ENCODE results near the gene RBM24. TPM values are rescaled to one million over a fixed set of nuclear protein-coding genes. Genes with fewer than 3 reads are reported as not detected.
A peak's percentile ranks its signal among the peaks of the same experiment; 100 is the strongest.

RBM24 gene
- total and polyA plus RNA-seq, 2 of the 4 experiments (the other 2 are of a cell fraction), result 4.1 to 6.6 TPM

DNA sequence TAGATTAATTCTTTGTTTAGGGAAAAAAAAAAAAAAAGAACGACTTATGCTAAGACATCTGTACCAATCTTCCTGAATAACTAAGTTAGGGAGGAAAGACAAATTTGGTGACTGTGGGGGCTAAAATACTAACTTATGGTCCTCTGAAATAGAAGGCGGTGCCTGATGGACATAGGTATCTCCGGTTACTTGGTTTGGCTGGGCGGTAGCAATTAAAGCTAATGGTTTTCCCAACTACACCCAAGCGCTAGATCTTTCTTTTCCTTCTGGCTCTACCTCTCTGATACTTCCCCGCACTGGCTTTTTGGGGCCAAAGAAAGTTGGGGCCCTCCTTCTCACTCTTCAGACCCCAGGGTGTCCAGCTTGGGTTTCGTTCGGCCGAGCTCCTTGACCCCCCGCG is 1.0 kb upstream of the RBM24 start:
- CTCF ChIA-PET, result interaction anchor here (0.5 to 0.7 kb wide), 2 partner anchors 111 to 309 kb away, joined by 3 read pairs; no protein-coding TSS in a partner anchor
- Histone ChIP-seq H2BK15ac (ENCODE audit: low read depth, low read length) (0 out of 3 replicates have a peak overlapping the region, but pooled peaks have one; percentile 26), H3K27me3 (ENCODE audit: control insufficient read depth, insufficient read depth, low read length) (no peaks in the 10 kb centered on the region), H3K9me3 (ENCODE audit: control insufficient read depth, insufficient read depth, low read length) (no peaks in the 10 kb centered on the region), H2AK5ac (ENCODE audit: low read depth, low read length) (0 out of 2 replicates have a peak overlapping the region, but pooled peaks have one; percentile 6), H3K27ac (ENCODE audit: insufficient read depth, low read length) (no peak overlapping the region; the same call in 1 of the 2 replicates), H2AK9ac (replicated peaks; ENCODE audit: low read depth, low read length, poor library complexity) (peak overlapping the region; percentile 17), H3K14ac (replicated peaks; ENCODE audit: low read depth, low read length) (no peak overlapping the region), H2BK120ac (ENCODE audit: low read depth, low read length) (peak overlapping the region; percentile 73), H3K4me3 (ENCODE audit: insufficient read depth, low read depth, low read length) (no peak overlapping the region), H3K4ac (ENCODE audit: low read depth, low read length) (peak overlapping the region; percentile 58; the same call in 1 of the 2 replicates), H3K79me1 (ENCODE audit: low read depth in 1 of 2, low read length in 2 of 2) (peaks cover 5 to 26% of the 10 kb centered on the region in 2 experiments; a peak in 3 of 4 replicates), H4K91ac (ENCODE audit: insufficient read depth, low read depth, low read length) (peak overlapping the region; percentile 28; the same call in 1 of the 2 replicates), H3K4me1 (ENCODE audit: control insufficient read depth, insufficient read depth, low read length) (peaks cover 16% of the 10 kb centered on the region), H3K18ac (ENCODE audit: low read depth, low read length) (no peak overlapping the region), H2BK20ac (ENCODE audit: low read depth, low read length) (peak overlapping the region; percentile 17; the same call in 1 of the 2 replicates), H3K9ac (ENCODE audit: low read depth, low read length) (no peak overlapping the region), H3K56ac (ENCODE audit: extremely low read depth, insufficient read depth, low read length) (no peak overlapping the region), H4K20me1 (ENCODE audit: insufficient read depth, low read length) (no peaks in the 10 kb centered on the region), H2AFZ (replicated peaks; ENCODE audit: low read length, poor library complexity) (peak overlapping the region; percentile 91), H2BK5ac (ENCODE audit: low read depth, low read length, poor library complexity, severe bottlenecking) (no peak overlapping the region), H3K23ac (ENCODE audit: low read depth, low read length) (peak overlapping the region; percentile 49; the same call in 1 of the 2 replicates), H3K4me2 (ENCODE audit: low read depth, low read length) (no peak overlapping the region), H3K9me1 (ENCODE audit: insufficient read depth, low read length) (peaks cover 8% of the 10 kb centered on the region; the same call in 1 of the 2 replicates), H3K36me3 (ENCODE audit: control insufficient read depth, insufficient read depth, low read length) (no peaks in the 10 kb centered on the region), H4K8ac (ENCODE audit: low read depth in 2 of 2, low read length in 2 of 2) (peak overlapping the region; percentile 29 to 39; a peak in 2 of 4 replicates), H4K5ac (ENCODE audit: low read depth, low read length) (peak overlapping the region; percentile 31; the same call in 1 of the 2 replicates)
- WGBS, 2 experiments (ENCODE audit: extremely low coverage in 2 of 2, insufficient read length in 1 of 2), result 45% methylated on average over 4 of the region's 11 CpGs; no CpG with 5 or more reads in 1 of the 2 experiments
- intact Hi-C loops (cut with micrococcal nuclease) (loop anchor here (1.0 kb wide), 1 partner anchor 114 kb away; no protein-coding TSS in a partner anchor), in situ Hi-C loops (cut with MboI; ENCODE audit: low sequenced_read_pairs) (loop anchor here (10.0 kb wide), 1 partner anchor 305 kb away; no protein-coding TSS in a partner anchor), dilution Hi-C loops (cut with HindIII; ENCODE audit: low sequenced_read_pairs, unreplicated experiment) (no loop called here)
- POLR2A ChIA-PET (ENCODE audit: unreplicated experiment), result no interaction called here
- DNase-seq (no peak), ATAC-seq (ENCODE audit: low read depth) (no peak)
- BruUV-seq (replicated peaks), result no TSS peak
- no peak for TF ChIP-seq SMC3 (IDR thresholded peaks at IDR 0.05; ENCODE audit: low read depth, low read length)
- TF ChIP-seq, protein P1, sequence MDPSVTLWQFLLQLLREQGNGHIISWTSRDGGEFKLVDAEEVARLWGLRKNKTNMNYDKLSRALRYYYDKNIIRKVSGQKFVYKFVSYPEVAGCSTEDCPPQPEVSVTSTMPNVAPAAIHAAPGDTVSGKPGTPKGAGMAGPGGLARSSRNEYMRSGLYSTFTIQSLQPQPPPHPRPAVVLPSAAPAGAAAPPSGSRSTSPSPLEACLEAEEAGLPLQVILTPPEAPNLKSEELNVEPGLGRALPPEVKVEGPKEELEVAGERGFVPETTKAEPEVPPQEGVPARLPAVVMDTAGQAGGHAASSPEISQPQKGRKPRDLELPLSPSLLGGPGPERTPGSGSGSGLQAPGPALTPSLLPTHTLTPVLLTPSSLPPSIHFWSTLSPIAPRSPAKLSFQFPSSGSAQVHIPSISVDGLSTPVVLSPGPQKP (IDR thresholded peaks at IDR 0.05; ENCODE audit: borderline replicate concordance, low read depth, low read length), result no peak
- TF ChIP-seq MXI1 (IDR thresholded peaks at IDR 0.05; ENCODE audit: borderline replicate concordance, low read depth, low read length), result no peak
- TF ChIP-seq, protein P2, sequence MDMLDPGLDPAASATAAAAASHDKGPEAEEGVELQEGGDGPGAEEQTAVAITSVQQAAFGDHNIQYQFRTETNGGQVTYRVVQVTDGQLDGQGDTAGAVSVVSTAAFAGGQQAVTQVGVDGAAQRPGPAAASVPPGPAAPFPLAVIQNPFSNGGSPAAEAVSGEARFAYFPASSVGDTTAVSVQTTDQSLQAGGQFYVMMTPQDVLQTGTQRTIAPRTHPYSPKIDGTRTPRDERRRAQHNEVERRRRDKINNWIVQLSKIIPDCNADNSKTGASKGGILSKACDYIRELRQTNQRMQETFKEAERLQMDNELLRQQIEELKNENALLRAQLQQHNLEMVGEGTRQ (IDR thresholded peaks at IDR 0.05; ENCODE audit: low read depth, low read length), result no peak
- no peak for TF ChIP-seq MAZ (IDR thresholded peaks at IDR 0.05; ENCODE audit: borderline replicate concordance, low read depth, low read length)
- TF ChIP-seq FOS (IDR thresholded peaks at IDR 0.05; ENCODE audit: low read depth, low read length), result no peak
